PFSK-1 (cell line): ENCODE measurements around the gene HAUS6.

Experiments
- FOXP2 ChIP-seq: optimal IDR thresholded peaks from 2 replicates; pipeline ENCODE3; 2011; ENCODE audit warnings: borderline replicate concordance, control low read depth, inconsistent platforms; ENCODE audit not compliant: insufficient read depth; ENCODE audit errors: extremely low read length, extremely low read depth
- POLR2AphosphoS5 ChIP-seq: IDR thresholded peaks from 2 replicates; pipeline ENCODE4 v1.6.1; 2012; ENCODE audit warnings: low read depth, mild to moderate bottlenecking, control low read depth, low read length, moderate library complexity
- REST ChIP-seq, 2 experiments: IDR thresholded peaks; 2 replicates each; pipeline versions ENCODE4 v1.6.1 to v1.8.0; 2011 to 2012; ENCODE audit warnings: low read depth in 2 of 2, low read length in 2 of 2, control low read depth in 1 of 2, inconsistent platforms in 1 of 2, mild to moderate bottlenecking in 1 of 2, moderate library complexity in 1 of 2; ENCODE audit not compliant: insufficient read depth in 1 of 2
- SIN3A ChIP-seq: IDR thresholded peaks from 2 replicates; pipeline ENCODE4 v1.6.1; 2012; ENCODE audit warnings: mild to moderate bottlenecking, low read length, moderate library complexity, borderline replicate concordance; ENCODE audit not compliant: insufficient read depth
- TAF1 ChIP-seq: IDR thresholded peaks from 2 replicates; pipeline ENCODE4 v1.6.1; 2012; ENCODE audit warnings: low read length, control low read depth, borderline replicate concordance; ENCODE audit not compliant: insufficient read depth

HAUS6 gene

GRCh38 chr9:19104515-19105282 is 2.0 kb upstream of the HAUS6 start:
- TF ChIP-seq FOXP2, result no peak
- no peak for TF ChIP-seq TAF1
- TF ChIP-seq REST (IDR thresholded peaks at IDR 0.05; ENCODE audit: insufficient read depth in 1 of 2, low read depth in 2 of 2, low read length in 2 of 2), result no peak
- no peak for TF ChIP-seq SIN3A
- TF ChIP-seq POLR2AphosphoS5, result no peak

- TF ChIP-seq SIN3A (no peak), FOXP2 (no peak), REST (IDR thresholded peaks at IDR 0.05; ENCODE audit: insufficient read depth in 1 of 2, low read depth in 2 of 2, low read length in 2 of 2) (no peak), TAF1 (no peak)
Measured at GRCh38 chr9:19102181-19102630, 498 bp downstream of the HAUS6 start.

GRCh38 chr9:19101203-19101602 is 1.5 kb downstream of the HAUS6 start:
- TF ChIP-seq TAF1 (no peak), REST (IDR thresholded peaks at IDR 0.05; ENCODE audit: insufficient read depth in 1 of 2, low read depth in 2 of 2, low read length in 2 of 2) (no peak), FOXP2 (no peak), POLR2AphosphoS5 (no peak), SIN3A (no peak)

GRCh38 chr9:19087106-19088000 is 15.4 kb downstream of the HAUS6 start:
- TF ChIP-seq TAF1 (no peak), REST (IDR thresholded peaks at IDR 0.05; ENCODE audit: insufficient read depth in 1 of 2, low read depth in 2 of 2, low read length in 2 of 2) (no peak), POLR2AphosphoS5 (no peak), FOXP2 (no peak), SIN3A (no peak)
